ENCODE data around the gene LZTS3.

- TF ChIP-seq ESRRA (IDR thresholded peaks at IDR 0.05; ENCODE audit: low read length): no peak
- no peak for TF ChIP-seq CTCF (IDR thresholded peaks at IDR 0.05 in 2 of 3, conservative IDR thresholded peaks at IDR 0.05 in 1 of 3; ENCODE audit: control insufficient read depth in 2 of 3, extremely low read depth in 1 of 3, insufficient read depth in 1 of 3, low read depth in 3 of 3, low read length in 3 of 3)
- no peak for TF ChIP-seq HDGF (IDR thresholded peaks at IDR 0.05)
- no peak for TF ChIP-seq RFX5 (IDR thresholded peaks at IDR 0.05; ENCODE audit: low read depth, low read length)
- no peak for TF ChIP-seq POLR2AphosphoS5 (IDR thresholded peaks at IDR 0.05; ENCODE audit: low read length)
- no peak for TF ChIP-seq NFIC (IDR thresholded peaks at IDR 0.05; ENCODE audit: low read depth, low read length)
- TF ChIP-seq EGR1 (IDR thresholded peaks at IDR 0.05; ENCODE audit: borderline replicate concordance in 1 of 2, low read depth in 2 of 2, low read length in 2 of 2): no peak
- TF ChIP-seq, protein P1, sequence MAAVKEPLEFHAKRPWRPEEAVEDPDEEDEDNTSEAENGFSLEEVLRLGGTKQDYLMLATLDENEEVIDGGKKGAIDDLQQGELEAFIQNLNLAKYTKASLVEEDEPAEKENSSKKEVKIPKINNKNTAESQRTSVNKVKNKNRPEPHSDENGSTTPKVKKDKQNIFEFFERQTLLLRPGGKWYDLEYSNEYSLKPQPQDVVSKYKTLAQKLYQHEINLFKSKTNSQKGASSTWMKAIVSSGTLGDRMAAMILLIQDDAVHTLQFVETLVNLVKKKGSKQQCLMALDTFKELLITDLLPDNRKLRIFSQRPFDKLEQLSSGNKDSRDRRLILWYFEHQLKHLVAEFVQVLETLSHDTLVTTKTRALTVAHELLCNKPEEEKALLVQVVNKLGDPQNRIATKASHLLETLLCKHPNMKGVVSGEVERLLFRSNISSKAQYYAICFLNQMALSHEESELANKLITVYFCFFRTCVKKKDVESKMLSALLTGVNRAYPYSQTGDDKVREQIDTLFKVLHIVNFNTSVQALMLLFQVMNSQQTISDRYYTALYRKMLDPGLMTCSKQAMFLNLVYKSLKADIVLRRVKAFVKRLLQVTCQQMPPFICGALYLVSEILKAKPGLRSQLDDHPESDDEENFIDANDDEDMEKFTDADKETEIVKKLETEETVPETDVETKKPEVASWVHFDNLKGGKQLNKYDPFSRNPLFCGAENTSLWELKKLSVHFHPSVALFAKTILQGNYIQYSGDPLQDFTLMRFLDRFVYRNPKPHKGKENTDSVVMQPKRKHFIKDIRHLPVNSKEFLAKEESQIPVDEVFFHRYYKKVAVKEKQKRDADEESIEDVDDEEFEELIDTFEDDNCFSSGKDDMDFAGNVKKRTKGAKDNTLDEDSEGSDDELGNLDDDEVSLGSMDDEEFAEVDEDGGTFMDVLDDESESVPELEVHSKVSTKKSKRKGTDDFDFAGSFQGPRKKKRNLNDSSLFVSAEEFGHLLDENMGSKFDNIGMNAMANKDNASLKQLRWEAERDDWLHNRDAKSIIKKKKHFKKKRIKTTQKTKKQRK (IDR thresholded peaks at IDR 0.05; ENCODE audit: low read depth, low read length): no peak
- TF ChIP-seq BHLHE40 (IDR thresholded peaks at IDR 0.05; ENCODE audit: borderline replicate concordance in 1 of 2, low read depth in 2 of 2, low read length in 1 of 2): no peak
- no peak for TF ChIP-seq YY1 (IDR thresholded peaks at IDR 0.05; ENCODE audit: low read depth, low read length)
- TF ChIP-seq POLR2A (IDR thresholded peaks at IDR 0.05; ENCODE audit: low read depth, low read length): no peak
Measured at GRCh38 chr20:3134151-3134550, 39.2 kb downstream of the LZTS3 start.
